ENCODE data around the gene CRABP2.
A peak's percentile ranks its signal among the peaks of the same experiment; 100 is the strongest.

CRABP2 gene

DNA sequence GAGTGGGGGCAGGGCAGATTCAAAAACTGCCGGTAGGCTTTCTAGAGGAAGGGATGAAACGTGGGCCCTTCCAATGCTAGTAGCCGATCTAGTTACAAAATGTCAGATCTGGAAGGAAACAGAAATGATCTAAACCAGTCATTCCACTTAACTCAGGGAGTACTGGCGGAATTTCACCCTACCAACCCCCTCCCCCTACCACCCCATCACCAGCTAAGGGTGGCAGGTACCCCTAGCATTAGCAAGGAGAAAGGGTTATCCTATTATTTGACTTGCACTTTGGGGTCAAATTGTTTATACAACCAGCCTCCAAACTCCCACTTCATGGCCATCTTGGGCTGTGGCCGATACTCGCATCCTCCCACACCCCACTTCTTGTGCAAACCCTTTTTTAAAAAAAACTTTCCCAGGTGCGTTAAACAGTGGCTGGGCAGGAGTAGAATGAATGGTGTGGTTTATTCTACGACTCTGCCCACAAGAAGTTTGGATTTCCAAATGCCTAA lies 36.1 kb upstream of the CRABP2 start:
- DNase-seq = no peak

DNA sequence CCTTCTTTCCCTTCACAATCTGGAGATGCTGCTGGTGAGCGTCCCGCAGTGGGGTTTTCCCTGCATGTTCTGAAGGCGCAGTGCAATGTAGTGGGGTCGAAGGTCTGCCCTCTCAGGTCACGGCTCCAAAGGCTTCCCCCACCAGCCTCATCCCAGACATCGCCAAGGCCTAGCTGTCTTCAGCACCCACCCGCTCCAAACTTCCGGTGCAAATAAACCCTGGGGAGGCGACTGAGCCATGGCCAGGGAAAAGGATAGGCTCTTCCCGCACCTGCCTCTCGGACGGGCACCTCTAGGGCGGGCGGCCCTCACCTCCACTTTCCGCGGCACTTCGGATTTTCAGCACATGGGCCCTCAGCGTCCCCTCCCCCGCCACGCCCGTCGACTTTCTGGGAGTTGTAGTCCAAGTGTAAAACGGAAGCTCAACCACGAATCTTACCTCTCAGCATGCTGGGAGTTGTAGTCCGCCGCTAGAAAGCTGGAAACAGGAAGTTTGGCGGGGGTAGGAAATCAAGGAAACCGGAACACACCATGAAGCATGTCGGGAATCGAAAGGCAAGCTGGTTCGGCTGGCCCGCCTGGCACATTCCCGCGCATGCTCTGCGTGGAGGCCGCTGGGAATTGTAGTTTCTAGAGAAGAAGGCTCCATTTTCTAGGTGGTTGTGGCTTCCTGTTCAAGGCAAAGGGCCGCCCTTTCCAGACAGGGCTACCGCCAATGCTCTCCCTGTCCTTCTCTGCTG lies 35.5 kb upstream of the CRABP2 start, which contains the start of gene MRPL24:
MRPL24 (minus strand) TSS at position 348 of the 740 bp plus-strand sequence. CDS start 2,384 bp downstream, outside the sequence.
- peak; percentile 99 for DNase-seq

DNA sequence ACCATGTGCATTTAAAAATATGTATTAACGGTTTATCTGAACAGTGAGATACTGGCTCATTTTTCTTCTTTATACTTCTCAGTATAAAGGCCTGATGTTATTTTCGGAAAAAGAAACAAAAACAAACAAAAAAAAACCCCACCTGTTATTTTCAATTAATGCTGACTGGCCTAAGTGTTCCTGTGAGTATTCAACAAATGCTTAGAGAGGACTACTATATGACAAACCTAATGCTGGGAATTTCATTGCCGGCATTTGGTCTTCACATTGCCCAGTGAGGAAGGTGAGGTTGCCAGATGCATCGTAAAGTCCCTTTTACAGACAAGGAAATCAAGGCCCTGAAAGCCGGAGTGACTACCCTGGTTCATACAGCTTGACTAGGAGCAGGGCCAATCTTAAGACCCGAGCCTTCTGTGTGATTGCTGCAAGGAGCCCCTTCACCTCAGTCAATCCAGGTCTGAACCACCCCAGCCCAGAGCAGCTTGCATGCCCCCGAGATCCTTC lies 34.9 kb upstream of the CRABP2 start:
- DNase-seq = no peak

DNA sequence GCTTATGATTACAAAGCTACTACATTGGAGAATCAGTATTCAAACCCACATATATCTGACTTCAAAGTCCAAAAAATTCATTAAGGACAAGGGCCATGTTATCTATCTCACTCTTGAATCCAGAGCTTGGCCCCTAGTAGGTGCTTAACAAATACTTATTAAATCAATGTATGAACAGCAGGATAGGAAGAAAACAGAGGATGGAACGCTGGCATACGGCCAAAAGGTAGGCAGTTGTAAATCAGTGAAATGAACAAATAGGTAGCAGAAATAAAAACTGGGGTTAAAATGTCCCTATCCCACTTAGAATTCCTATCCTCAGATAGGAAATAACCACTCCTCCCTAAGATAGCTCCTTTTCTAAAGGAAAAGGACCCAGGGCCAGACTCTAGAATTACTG lies 33.5 kb upstream of the CRABP2 start:
- no peak for DNase-seq

DNA sequence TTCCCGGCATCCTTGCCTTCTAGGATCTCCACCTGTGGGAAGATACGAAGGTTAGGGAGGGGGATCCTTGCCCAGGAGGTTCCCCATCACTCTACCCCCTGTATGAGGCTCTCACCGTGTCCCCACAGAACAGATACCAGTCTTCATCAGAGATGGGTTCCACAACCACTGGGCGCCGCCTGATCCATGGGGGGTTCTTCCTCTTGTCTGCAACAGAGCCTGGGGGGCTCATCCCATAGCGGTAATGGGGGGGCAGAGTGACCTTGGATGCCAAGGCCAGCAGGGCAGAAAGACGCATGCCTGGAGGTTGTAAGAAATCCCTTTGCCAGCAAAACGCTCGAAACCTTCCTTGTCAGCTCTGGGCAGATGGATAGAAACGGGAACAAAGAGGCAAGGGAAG lies 33.0 kb upstream of the CRABP2 start:
- DNase-seq = no peak

- DNase-seq = no peak
Observed at GRCh38 chr1:156733989-156734584, 28.7 kb upstream of the CRABP2 start.

- peak; percentile 98 to 99 for DNase-seq
Observed at GRCh38 chr1:156728599-156729462, 23.4 kb upstream of the CRABP2 start, which contains the start of gene ISG20L2. ISG20L2 (minus strand) TSS chr1:156728766; CDS start chr1:156727652, 1,114 bp downstream.

- peak; percentile 76 to 84 for DNase-seq
Observed at GRCh38 chr1:156727926-156728598, 22.7 kb upstream of the CRABP2 start, which contains the start of gene METTL25B. METTL25B (plus strand) TSS chr1:156728469; CDS start chr1:156729105, 636 bp downstream.

- no peak for DNase-seq
Observed at GRCh38 chr1:156727492-156727891, 22.1 kb upstream of the CRABP2 start.

- peak; percentile 49 to 61 for DNase-seq
Observed at GRCh38 chr1:156726549-156727226, 21.3 kb upstream of the CRABP2 start.

GRCh38 chr1:156725683-156726280 lies 20.4 kb upstream of the CRABP2 start:
- peak; percentile 90 to 92 for DNase-seq

- DNase-seq = no peak
Observed at GRCh38 chr1:156721535-156721934, 16.2 kb upstream of the CRABP2 start.

DNA sequence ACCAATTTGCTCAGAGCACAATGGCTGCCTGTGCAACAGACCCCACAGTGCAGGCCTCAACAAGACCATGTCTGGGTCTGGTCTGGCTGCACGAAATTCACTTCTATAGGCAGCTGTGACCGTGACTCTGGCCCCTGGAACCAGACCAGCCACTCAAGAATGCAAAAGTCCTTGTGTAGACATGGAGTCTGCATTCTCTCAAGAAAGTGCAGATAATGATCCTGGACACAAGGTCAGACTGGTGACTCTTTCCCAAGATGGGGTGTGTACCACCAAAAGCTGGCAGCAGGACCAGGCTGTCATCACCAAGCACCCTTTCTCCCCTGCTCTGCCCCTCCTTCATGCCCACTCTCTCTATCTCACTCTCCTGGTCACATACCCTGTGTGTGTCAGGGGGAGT lies 15.7 kb upstream of the CRABP2 start:
- no peak for DNase-seq

- no peak for DNase-seq
Observed at GRCh38 chr1:156717351-156717750, 12.0 kb upstream of the CRABP2 start.

DNA sequence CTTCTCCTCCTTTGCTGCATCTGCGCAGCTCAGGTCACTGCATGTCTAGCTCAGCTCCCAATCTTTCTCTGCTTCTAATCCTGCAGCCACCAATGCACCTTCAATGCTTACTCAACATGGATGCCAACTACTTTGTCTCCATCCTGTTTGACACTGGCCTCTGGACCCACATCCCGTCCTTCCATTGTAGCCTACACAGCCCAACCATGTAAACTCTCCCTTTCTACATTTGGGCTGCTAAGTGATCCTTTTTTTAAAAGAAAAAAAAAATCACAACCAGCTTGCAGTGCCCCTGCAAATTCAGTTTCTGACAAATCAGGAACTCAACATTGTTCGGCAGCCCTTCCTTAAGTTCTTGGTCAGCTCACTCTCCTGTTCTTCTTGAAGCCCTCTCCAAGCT lies 9.4 kb upstream of the CRABP2 start:
- no peak for DNase-seq

GRCh38 chr1:156712626-156713025 lies 7.2 kb upstream of the CRABP2 start:
- DNase-seq = no peak

- DNase-seq = no peak
Observed at GRCh38 chr1:156711011-156711817, 5.8 kb upstream of the CRABP2 start.

- DNase-seq = no peak
Observed at GRCh38 chr1:156709757-156710489, 4.5 kb upstream of the CRABP2 start.

DNA sequence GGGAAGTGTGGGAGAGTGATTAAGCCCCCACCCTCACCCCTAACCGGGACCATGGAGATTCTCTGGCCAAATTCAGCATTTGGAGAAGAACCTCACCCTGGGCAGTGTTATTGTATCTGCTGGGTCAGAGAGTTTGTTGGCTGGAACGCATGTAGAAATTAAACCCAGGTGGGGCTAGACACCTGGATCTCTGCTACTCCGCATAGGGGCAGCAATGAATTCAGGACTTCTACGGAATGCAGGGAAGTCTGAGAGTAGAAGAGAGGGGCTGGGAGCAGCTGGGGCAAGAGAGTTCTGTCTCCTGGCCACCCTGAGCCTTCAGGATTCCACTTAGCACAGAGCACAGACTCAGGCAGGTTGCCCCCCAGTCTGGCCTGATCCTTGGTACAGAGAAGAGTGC lies 3.6 kb upstream of the CRABP2 start:
- no peak for DNase-seq
